Activated CD8-positive, alpha-beta T cell treated with anti-CD3 and anti-CD28 coated beads, Interleukin-2, amount 10 ng/mL, durations not matched to agents 7 days and 5 days (primary cell): Measurements from ENCODE around the gene ENPP1. TPM values are rescaled to one million over a fixed set of nuclear protein-coding genes. Genes with fewer than 3 reads are reported as not detected.
"Not testable (repeated sequence)": the region's sequence is repeated elsewhere in the genome, so short reads cannot be mapped to it uniquely, and the experiment has no call there.

Experiments used
- ATAC-seq: fragments of 150-1000 bp; cut with Tn5 transposase; one replicate; pipeline ENCODE4 v1.10.0; 2021; ENCODE audit warnings: moderate library complexity
- CTCF ChIA-PET: fragments of 350-600 bp; sonication (Branson Sonifier 250); formaldehyde crosslinking; loops from one replicate; lab custom pipeline; 2021; ENCODE audit warnings: antibody characterized with exemption; lab: Charles Lee
- POLR2A ChIA-PET: fragments of 350-600 bp; sonication (Branson Sonifier 250); formaldehyde crosslinking; loops from one replicate; lab custom pipeline; 2021; ENCODE audit warnings: antibody characterized with exemption; lab: Charles Lee
- DNase-seq: peaks from one replicate; pipeline ENCODE4 v3.0.0-alpha.2; 2020
- H3K27ac Mint-ChIP-seq: one replicate; pipeline ENCODE4 v1.8.0; 2021; ENCODE audit warnings: mild to moderate bottlenecking, mixed read lengths
- H3K27me3 Mint-ChIP-seq: one replicate; pipeline ENCODE4 v1.8.0; 2021; ENCODE audit warnings: low read depth, mixed read lengths
- H3K36me3 Mint-ChIP-seq: one replicate; pipeline ENCODE4 v1.8.0; 2021; ENCODE audit warnings: low read depth, mixed read lengths
- H3K4me1 Mint-ChIP-seq: one replicate; pipeline ENCODE4 v1.8.0; 2021; ENCODE audit warnings: low read depth, mixed read lengths
- H3K4me3 Mint-ChIP-seq: one replicate; pipeline ENCODE4 v1.8.0; 2021; ENCODE audit warnings: mild to moderate bottlenecking, mixed read lengths
- H3K9me3 Mint-ChIP-seq: one replicate; pipeline ENCODE4 v1.8.0; 2022; ENCODE audit warnings: mixed read lengths; ENCODE audit not compliant: insufficient read depth
- total RNA-seq, 2 experiments: library from RNA; stranded (reverse); gene quantifications; one replicate each; pipeline ENCODE4 v1.2.3, GENCODE V29; 2021

The ENPP1 gene
- total RNA-seq, 2 experiments from 2014 or later, result 0.29 to 0.50 TPM

DNA sequence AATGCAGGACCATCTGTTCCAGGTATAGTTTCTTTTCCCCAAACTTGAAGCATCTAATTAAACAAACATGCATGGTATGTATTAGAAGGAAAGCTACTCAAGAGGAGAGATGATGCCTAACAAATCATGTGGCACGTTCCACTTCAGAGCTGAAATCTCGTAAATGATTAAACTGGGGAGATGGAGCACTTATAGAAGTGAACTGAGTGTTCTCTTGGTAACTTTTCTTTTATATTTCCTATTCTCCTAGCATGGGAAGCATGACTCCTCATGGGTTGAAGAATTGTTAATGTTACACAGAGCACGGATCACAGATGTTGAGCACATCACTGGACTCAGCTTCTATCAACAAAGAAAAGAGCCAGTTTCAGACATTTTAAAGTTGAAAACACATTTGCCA is 82.3 kb downstream of the ENPP1 start:
- no peak overlapping the region for H3K4me3 Mint-ChIP-seq
- peaks cover 2% of the 10 kb centered on the region for H3K27me3 Mint-ChIP-seq
- no peaks in the 10 kb centered on the region for H3K9me3 Mint-ChIP-seq
- ChIA-PET POLR2A (no interaction called here), CTCF (interaction anchor here (1.7 kb wide), 1 partner anchor 20 kb away, joined by 5 read pairs; no protein-coding TSS in a partner anchor)
- no peaks in the 10 kb centered on the region for H3K36me3 Mint-ChIP-seq
- DNase-seq (no peak), ATAC-seq (no peak)
- H3K27ac Mint-ChIP-seq, result no peak overlapping the region
- H3K4me1 Mint-ChIP-seq, result no peaks in the 10 kb centered on the region

DNA sequence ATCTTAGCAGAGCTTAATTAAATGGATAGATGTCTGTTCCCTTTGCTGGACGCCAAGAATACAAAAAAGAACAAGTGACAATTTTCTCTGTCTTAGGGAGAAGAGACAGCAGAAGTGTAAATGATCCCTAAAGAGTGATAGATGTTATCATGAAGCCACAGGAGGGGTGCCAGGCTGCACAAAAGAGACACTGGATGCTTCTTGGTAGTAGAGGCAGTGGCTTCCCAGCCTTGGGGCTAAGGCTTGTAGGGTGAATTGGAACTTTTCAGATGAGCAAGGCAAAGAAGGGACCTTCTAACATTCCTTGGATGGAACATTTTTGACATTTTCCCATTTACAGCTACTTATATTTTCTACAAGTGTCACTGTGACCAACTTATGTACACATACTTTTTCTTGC is 85.4 kb downstream of the ENPP1 start:
- H3K36me3 Mint-ChIP-seq, result no peaks in the 10 kb centered on the region
- ATAC-seq (no peak), DNase-seq (no peak)
- H3K27ac Mint-ChIP-seq, result no peak overlapping the region
- H3K27me3 Mint-ChIP-seq, result no peaks in the 10 kb centered on the region
- H3K4me1 Mint-ChIP-seq, result no peaks in the 10 kb centered on the region
- H3K9me3 Mint-ChIP-seq, result no peaks in the 10 kb centered on the region
- CTCF ChIA-PET, result interaction anchor here (1.0 kb wide), 1 partner anchor 30 kb away, joined by 3 read pairs; no protein-coding TSS in a partner anchor
- no peak overlapping the region for H3K4me3 Mint-ChIP-seq
- POLR2A ChIA-PET, result no interaction called here

DNA sequence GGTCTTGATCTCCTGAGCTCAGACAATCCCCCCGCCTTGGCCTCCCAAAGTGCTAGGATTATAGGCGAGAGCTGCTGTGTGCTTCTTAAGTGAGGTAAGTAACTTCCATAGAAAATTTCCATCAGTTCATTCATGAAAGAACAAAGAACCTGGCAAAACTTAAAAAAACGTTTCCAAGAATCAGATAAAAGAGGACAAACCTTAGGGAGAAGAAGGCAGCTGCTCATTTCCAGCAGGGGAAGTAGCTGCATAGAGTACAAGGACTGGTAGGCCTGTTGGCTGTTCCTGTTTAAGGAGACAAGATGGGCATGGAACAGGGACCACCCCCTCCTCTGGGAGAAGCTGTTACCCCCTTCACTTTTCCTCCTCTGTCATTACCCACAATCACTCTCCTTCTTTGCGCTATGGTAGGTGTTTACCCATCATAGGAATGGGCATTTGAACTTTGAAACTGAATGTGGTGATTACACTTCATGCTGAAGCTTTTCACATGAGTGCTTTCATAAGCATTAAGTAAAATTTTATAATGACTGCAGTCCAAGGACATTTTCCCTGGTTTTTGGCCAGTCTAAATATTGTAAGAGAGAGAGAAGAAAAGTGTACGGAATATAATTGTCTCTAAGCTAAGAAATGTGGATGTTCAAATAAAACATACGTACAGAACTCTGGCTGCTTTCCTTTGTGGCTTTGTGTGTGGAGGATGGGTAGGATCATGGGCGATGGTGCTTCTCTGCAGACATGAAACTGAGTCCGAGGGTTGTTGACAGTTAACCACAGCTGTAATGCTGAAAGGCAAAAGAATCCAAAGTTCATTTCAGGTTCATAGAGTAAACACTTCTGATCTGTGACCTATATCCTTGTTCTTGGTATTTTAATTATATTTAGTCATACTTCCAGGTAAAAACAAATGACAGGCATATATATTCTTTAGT is 86.9 kb downstream of the ENPP1 start:
- DNase-seq (no peak), ATAC-seq (no peak)
- H3K27me3 Mint-ChIP-seq, result peaks cover 4% of the 10 kb centered on the region
- H3K4me1 Mint-ChIP-seq, result no peaks in the 10 kb centered on the region
- ChIA-PET CTCF (interaction anchor here (0.9 kb wide), 1 partner anchor 15 kb away, joined by 3 read pairs; no protein-coding TSS in a partner anchor), POLR2A (no interaction called here)
- H3K9me3 Mint-ChIP-seq, result no peaks in the 10 kb centered on the region
- no peaks in the 10 kb centered on the region for H3K36me3 Mint-ChIP-seq
- H3K27ac Mint-ChIP-seq, result no peak overlapping the region
- no peak overlapping the region for H3K4me3 Mint-ChIP-seq

DNA sequence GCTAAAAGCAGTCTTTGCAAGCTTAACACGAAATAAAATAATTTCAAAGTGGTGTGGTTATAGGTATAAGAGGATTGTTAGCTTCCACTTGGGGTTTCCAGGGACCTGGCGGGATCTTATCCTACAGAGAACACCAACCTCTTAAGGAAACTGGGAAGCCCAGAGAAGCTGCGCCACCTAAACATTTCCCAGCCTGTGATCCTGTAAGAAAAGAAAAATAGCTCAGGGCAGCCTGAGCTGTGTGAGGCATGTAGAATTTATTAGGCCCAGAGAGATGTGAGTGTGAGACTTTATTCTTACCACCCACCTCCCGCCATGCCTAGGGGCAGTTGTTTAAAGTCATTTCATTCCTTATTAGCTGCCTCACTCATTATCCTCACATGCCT is 89.2 kb downstream of the ENPP1 start:
- ATAC-seq, result no peak
- CTCF ChIA-PET, result interaction anchor here (1.5 to 1.8 kb wide), 2 partner anchors 13 to 18 kb away, joined by 4 to 6 read pairs; no protein-coding TSS in a partner anchor
- Mint-ChIP-seq H3K4me3 (no peak overlapping the region), H3K27me3 (peaks cover 8% of the 10 kb centered on the region), H3K4me1 (no peaks in the 10 kb centered on the region), H3K9me3 (no peaks in the 10 kb centered on the region), H3K36me3 (no peaks in the 10 kb centered on the region), H3K27ac (no peak overlapping the region)
- POLR2A ChIA-PET, result interaction anchor here (0.6 kb wide), 1 partner anchor 920 kb away, joined by 3 read pairs; no protein-coding TSS in a partner anchor
- no peak for DNase-seq

DNA sequence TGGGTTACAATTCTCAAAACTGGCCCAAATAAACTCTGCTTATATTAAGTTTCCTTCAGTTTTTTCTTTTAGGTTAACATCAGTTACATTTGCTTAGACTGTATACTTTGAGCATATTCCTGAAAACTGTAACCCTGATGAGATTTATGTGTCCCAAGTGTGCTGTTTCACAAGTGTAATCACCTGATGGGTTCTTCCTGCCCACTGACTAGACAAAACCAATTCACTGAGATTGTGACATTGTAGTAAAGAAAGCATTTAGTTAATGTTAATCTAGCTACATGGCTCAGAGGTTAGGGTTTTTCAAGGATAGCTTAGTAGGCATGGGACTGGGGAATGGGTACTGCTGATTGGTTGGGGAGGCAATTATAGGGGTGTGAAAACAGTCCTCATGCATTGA is 89.8 kb downstream of the ENPP1 start:
- Mint-ChIP-seq H3K9me3 (no peaks in the 10 kb centered on the region), H3K27ac (no peak overlapping the region), H3K27me3 (peaks cover 8% of the 10 kb centered on the region), H3K4me3 (no peak overlapping the region), H3K4me1 (no peaks in the 10 kb centered on the region), H3K36me3 (no peaks in the 10 kb centered on the region)
- ChIA-PET POLR2A (no interaction called here), CTCF (interaction anchor here (1.5 to 1.8 kb wide), 2 partner anchors 12 to 18 kb away, joined by 4 to 6 read pairs; no protein-coding TSS in a partner anchor)
- ATAC-seq (no peak), DNase-seq (no peak)

DNA sequence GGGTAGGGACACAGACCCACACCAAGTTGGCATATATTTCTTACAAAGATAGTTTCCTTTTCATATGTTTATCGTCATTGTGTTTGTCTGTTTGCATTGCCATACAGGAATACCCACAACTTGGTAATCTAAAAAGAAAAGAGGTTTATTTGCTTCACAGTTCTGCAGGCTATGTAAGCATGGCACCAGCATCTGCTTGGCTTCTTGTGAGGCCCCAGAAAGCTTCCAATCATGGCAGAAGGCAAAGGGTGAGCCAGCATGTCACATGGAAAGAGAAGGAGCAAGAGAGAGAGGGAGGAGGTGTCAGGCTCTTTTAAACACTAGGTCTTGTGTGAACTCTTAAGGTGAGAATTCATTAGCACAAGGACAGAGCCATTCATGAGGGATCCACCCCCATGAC is 90.9 kb downstream of the ENPP1 start:
- POLR2A ChIA-PET, result no interaction called here
- Mint-ChIP-seq H3K27me3 (peaks cover 8% of the 10 kb centered on the region), H3K9me3 (no peaks in the 10 kb centered on the region), H3K4me1 (no peaks in the 10 kb centered on the region), H3K27ac (no peak overlapping the region), H3K4me3 (no peak overlapping the region), H3K36me3 (no peaks in the 10 kb centered on the region)
- CTCF ChIA-PET, result no interaction called here
- DNase-seq (no peak), ATAC-seq (no peak)

DNA sequence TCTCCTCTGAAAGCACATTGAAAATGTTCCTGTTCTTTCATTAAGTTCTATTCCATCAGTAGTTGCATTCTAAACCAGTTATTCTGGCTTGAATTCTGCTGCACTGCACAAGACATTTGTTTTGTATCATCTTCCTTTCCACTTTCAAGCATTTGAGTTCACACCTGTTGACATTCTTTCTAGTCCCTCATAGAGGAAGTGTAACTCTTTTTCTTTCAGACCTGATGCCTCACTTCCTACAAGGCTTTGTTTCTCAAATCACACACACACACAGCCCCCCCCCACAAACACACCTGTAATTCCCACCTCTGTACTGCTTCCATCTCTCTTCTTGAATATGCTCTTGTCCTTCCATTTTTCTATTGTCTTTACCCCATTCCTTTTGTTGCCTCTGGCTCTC is 92.4 kb downstream of the ENPP1 start:
- Mint-ChIP-seq H3K4me1 (no peaks in the 10 kb centered on the region), H3K27ac (no peak overlapping the region), H3K9me3 (no peaks in the 10 kb centered on the region), H3K4me3 (no peak overlapping the region), H3K36me3 (no peaks in the 10 kb centered on the region), H3K27me3 (peaks cover 10% of the 10 kb centered on the region)
- POLR2A ChIA-PET, result no interaction called here
- CTCF ChIA-PET, result interaction anchor here (0.6 to 1.0 kb wide), 2 partner anchors 24 to 205 kb away, joined by 3 read pairs; no protein-coding TSS in a partner anchor
- ATAC-seq (no peak), DNase-seq (no peak)

DNA sequence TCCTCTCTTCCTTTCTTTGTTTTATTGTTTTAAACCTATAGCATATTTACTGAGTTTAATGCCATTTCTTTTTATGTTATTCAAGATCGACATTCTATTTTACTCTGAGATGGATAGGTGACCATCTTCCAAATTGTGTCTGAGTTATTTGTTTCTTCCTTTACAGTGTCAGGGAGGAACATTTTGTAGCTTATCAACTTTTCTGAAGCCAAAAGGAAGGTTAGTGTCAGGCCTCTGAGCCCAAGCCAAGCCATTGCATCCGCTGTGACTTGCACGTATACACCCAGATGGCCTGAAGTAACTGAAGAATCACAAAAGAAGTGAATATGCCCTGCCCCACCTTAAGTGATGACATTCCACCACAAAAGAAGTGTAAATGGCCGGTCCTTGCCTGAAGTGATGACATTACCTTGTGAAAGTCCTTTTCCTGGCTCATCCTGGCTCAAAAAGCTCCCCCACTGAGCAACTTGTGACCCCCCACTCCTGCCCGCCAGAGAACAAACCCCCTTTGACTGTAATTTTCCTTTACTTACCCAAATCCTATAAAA is 93.6 kb downstream of the ENPP1 start:
- H3K9me3 Mint-ChIP-seq, DNase-seq, H3K4me3 Mint-ChIP-seq, H3K36me3 Mint-ChIP-seq, H3K27ac Mint-ChIP-seq, POLR2A ChIA-PET, H3K4me1 Mint-ChIP-seq, ATAC-seq: not testable (repeated sequence)
- CTCF ChIA-PET, result interaction anchor here (1.0 kb wide), 1 partner anchor 23 kb away, joined by 3 read pairs; no protein-coding TSS in a partner anchor
- peaks cover 10% of the 10 kb centered on the region for H3K27me3 Mint-ChIP-seq

DNA sequence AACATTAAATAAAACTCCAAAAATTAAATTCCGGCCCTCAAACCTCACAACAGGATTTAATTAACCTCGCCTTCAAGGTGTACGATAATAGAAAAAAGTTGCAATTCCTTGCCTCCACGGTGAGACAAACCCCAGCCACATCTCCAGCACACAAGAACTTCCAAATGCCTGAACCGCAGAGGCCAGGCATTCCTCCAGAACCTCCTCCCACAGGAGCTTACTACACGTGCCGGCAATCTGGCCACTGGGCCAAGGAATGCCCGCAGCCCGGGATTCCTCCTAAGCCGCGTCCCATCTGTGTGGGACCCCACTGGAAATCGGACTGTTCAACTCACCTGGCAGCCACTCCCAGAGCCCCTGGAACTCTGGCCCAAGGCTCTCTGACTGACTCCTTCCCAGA is 95.9 kb downstream of the ENPP1 start:
- H3K27ac Mint-ChIP-seq, H3K9me3 Mint-ChIP-seq, H3K4me1 Mint-ChIP-seq, POLR2A ChIA-PET, ATAC-seq, CTCF ChIA-PET, DNase-seq, H3K36me3 Mint-ChIP-seq, H3K4me3 Mint-ChIP-seq: not testable (repeated sequence)
- peaks cover 17% of the 10 kb centered on the region for H3K27me3 Mint-ChIP-seq

DNA sequence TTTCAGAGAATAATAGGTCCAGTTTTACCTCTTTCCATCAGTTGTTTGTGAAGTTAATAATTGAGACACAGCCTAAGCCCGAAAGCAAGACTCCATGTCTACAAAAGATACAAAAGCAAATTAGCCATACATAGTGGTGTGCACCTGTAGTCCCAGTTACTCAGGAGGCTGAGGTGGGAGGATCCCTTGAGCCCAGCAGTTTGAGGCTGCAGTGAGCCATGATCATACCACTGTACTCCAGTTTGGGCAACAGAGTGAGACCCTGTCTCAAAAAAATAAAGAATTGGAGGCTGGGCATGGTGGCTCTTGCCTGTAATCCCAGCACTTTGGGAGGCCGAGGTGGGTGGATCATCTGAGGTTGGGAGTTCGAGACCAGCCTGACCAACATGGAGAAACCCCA is 101.0 kb downstream of the ENPP1 start:
- H3K4me1 Mint-ChIP-seq, H3K9me3 Mint-ChIP-seq, H3K27ac Mint-ChIP-seq, ATAC-seq, POLR2A ChIA-PET, H3K4me3 Mint-ChIP-seq, DNase-seq, H3K36me3 Mint-ChIP-seq: not testable (repeated sequence)
- H3K27me3 Mint-ChIP-seq, result peaks cover 32% of the 10 kb centered on the region
- CTCF ChIA-PET, result interaction anchor here (1.7 kb wide), 1 partner anchor 9 kb away, joined by 6 read pairs; no protein-coding TSS in a partner anchor

DNA sequence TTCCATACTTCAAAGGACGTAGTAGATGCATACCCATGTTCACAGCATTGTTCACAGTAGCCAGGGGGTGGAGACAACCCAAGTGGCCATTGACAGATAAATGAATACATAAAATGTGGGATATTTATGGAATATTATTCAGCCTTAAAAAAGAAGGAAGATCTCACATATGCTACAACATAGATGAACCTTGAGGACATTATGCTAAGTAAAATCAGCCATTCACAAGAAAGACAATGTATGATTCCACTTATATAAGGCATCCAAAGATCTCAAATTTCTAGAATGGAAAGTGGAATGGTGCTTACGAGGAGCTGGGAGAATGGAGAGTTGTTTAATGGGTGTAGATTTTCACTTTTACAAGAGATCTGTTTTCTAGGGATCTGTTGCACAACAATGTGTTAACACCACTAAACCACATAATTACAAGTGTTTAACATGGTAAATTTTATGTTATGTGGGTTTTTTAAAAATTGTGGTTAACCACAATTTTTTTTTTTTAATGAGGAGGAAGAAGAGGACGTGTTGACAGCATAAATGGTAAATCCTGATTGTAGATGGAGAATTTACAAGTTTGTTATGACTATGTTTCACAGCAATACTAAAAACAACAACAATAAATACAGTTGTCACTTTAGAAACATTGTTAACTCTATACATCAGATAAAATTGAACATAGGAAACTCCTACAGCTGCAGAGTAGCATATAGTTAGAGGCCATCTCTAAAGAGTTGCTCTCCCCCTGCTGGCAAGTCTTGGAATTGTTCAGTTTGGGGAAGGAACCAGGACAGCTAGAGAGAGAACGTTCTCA is 101.8 kb downstream of the ENPP1 start:
- no peak overlapping the region for H3K27ac Mint-ChIP-seq
- H3K9me3 Mint-ChIP-seq, result no peaks in the 10 kb centered on the region
- peaks cover 10% of the 10 kb centered on the region for H3K4me1 Mint-ChIP-seq
- peaks cover 33% of the 10 kb centered on the region for H3K27me3 Mint-ChIP-seq
- no peaks in the 10 kb centered on the region for H3K36me3 Mint-ChIP-seq
- ATAC-seq (peak; percentile 94), DNase-seq (peak; percentile 85)
- ChIA-PET POLR2A (no interaction called here), CTCF (interaction anchor here (0.6 to 2.8 kb wide), 17 partner anchors 11 to 1024 kb away, joined by 3 to 26 read pairs (median 3); partner anchors contain the start of gene MED23)
- no peak overlapping the region for H3K4me3 Mint-ChIP-seq
